HG02610 (cell line): Measurements from ENCODE around the gene RIF1.

Source experiments
- ATAC-seq: cut with Tn5 transposase; IDR thresholded peaks from one replicate; pipeline ENCODE4 v1.9.1; 2021; ENCODE audit warnings: mild to moderate bottlenecking, moderate library complexity; ENCODE audit not compliant: unreplicated experiment

The RIF1 gene

GRCh38 chr2:151491496-151491895 is 81.8 kb downstream of the RIF1 start:
- ATAC-seq = no peak

GRCh38 chr2:151498178-151498577 is 88.5 kb downstream of the RIF1 start:
- ATAC-seq = no peak

GRCh38 chr2:151506170-151506569 is 96.5 kb downstream of the RIF1 start:
- ATAC-seq = no peak

- ATAC-seq = no peak
Observed at GRCh38 chr2:151508519-151508918, 98.8 kb downstream of the RIF1 start.

DNA sequence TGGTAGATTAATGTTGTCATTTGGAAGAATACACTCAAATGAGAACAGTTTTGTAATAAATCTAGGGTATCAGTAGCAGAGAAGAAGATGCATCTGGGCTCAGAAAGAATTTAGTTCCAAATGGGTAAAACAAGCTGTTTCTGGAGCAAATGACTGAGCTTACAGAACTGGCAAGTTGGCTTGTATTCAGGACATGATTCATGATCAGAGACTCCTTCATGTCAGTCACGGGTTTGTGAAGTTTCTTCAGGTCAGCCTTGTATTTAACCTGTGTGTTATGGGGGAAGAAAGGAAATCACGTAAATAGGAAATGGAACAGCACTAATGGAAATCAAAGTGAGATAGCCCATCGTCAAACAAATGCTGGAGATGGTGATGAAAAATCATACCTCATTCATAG is 109.1 kb downstream of the RIF1 start:
- ATAC-seq = no peak

- ATAC-seq = no peak
Observed at GRCh38 chr2:151520976-151521375, 111.3 kb downstream of the RIF1 start.

DNA sequence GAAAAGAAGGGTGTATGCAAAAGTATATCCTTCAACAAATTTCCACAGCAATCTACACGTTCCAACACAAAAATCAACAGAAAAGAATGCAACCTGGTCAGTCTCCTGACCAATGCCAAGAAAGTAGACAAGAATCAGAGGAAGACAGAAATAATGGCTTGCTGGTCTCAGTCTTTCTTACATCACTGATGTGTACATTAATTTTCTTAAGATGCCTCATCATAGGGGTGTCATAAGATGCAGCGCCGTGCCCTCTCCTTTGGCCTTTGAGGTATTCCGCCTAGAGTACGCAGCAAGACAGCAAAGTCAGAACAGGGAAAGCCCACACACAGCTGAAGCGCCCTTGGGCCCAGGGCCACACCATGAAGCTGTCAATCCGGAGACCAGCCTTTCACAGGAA is 112.9 kb downstream of the RIF1 start:
- no peak for ATAC-seq

DNA sequence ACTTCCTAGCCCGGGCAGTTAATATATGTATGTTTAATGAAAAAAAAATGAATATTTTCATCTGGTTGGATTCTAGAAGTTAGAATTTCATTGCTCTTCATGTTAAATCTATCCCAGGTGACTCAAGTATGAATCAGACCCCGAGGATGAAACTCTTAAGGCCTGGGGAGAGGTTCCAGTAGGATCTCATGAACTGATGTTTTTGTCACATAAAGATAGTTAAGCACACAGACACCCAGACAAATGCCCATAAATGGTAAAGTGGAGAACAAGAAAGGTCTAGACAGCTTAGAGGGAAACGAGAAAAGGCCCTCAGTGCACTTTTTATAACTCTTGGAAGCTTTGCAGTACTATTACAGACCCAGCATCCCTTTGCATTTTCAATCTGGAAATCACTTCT is 114.1 kb downstream of the RIF1 start:
- no peak for ATAC-seq

GRCh38 chr2:151525821-151526373 is 116.2 kb downstream of the RIF1 start:
- peak; percentile 57 for ATAC-seq

DNA sequence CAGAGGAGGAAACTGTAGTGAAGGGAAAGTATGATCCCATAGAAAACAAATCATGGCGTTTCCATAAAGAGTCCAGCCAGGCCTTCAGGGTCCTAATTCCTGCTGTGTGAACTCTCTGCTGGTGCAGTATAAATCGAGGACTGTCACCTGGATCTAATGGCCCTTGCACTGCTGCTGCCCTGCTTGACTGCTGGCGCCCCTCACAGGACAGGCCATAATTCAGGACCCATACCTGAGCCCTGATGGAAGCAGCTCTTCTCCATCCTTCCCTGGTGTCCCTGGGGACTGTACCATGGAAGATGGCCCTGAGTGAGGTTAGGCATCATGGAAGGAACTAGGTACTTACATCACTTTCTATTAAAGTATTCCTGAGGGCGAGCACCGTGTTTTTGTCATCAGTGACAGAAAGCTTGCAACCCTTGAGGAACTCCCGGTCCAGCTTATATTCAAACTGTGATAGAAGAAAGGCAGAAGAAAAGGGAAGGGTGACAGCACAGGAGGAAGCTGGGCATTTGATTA is 116.9 kb downstream of the RIF1 start:
- no peak for ATAC-seq
